Dendritic cell treated with granulocyte-macrophage colony-stimulating factor and Interleukin-4, amounts not matched to agents 40 ng/mL and 50 ng/mL, for 4 days (primary cell): ENCODE results near the gene JAZF1.

Experiments used
- H3K27ac Mint-ChIP-seq: one replicate; pipeline ENCODE4 v1.8.0; 2022; ENCODE audit warnings: mild to moderate bottlenecking, mixed read lengths
- H3K27me3 Mint-ChIP-seq: one replicate; pipeline ENCODE4 v1.8.0; 2022; ENCODE audit warnings: mild to moderate bottlenecking, mixed read lengths
- H3K36me3 Mint-ChIP-seq: one replicate; pipeline ENCODE4 v1.8.0; 2022; ENCODE audit warnings: low read depth, mixed read lengths
- H3K4me1 Mint-ChIP-seq: one replicate; pipeline ENCODE4 v1.8.0; 2022; ENCODE audit warnings: low read depth, mixed read lengths
- H3K4me3 Mint-ChIP-seq: one replicate; pipeline ENCODE4 v1.8.0; 2022; ENCODE audit warnings: mild to moderate bottlenecking, moderate library complexity, mixed read lengths
- H3K9me3 Mint-ChIP-seq: one replicate; pipeline ENCODE4 v1.8.0; 2022; ENCODE audit warnings: mixed read lengths
- intact Hi-C: fragments of 100-400 bp; cut with micrococcal nuclease; formaldehyde crosslinking; loops from one replicate; pipeline ENCODE4 v1.15.0; 2022

Gene JAZF1

GRCh38 chr7:28180364-28181147 is at the start of gene JAZF1:
JAZF1 (minus strand) TSS chr7:28180795.
- H3K9me3 Mint-ChIP-seq: no peaks in the 10 kb centered on the region
- peak within 1 kb of the TSS; percentile 82 for H3K27ac Mint-ChIP-seq
- peak within 1 kb of the TSS; percentile 87 for H3K4me3 Mint-ChIP-seq
- H3K36me3 Mint-ChIP-seq: no peaks in the 10 kb centered on the region
- no peaks in the 10 kb centered on the region for H3K27me3 Mint-ChIP-seq
- intact Hi-C loops: loop anchor here (10.0 kb wide), 1 partner anchor 94 kb away; no protein-coding TSS in a partner anchor
- peaks cover 36% of the 10 kb centered on the region for H3K4me1 Mint-ChIP-seq

GRCh38 chr7:28230261-28230660 is 49.7 kb upstream of the JAZF1 start:
- Mint-ChIP-seq H3K4me1 (peaks cover 10% of the 10 kb centered on the region), H3K27ac (no peak overlapping the region), H3K36me3 (no peaks in the 10 kb centered on the region), H3K9me3 (peaks cover 9% of the 10 kb centered on the region), H3K27me3 (no peaks in the 10 kb centered on the region), H3K4me3 (no peak overlapping the region)
- intact Hi-C loops: no loop called here

GRCh38 chr7:28228396-28228795 is 47.8 kb upstream of the JAZF1 start:
- intact Hi-C loops: no loop called here

GRCh38 chr7:28226003-28226402 is 45.4 kb upstream of the JAZF1 start:
- H3K9me3 Mint-ChIP-seq: no peaks in the 10 kb centered on the region

More at GRCh38 chr7:28228396-28228795, 47.8 kb upstream of the JAZF1 start:
- Mint-ChIP-seq H3K4me3 (no peak overlapping the region), H3K27me3 (peaks cover 2% of the 10 kb centered on the region), H3K4me1 (peaks cover 5% of the 10 kb centered on the region), H3K27ac (no peak overlapping the region), H3K9me3 (no peaks in the 10 kb centered on the region), H3K36me3 (no peaks in the 10 kb centered on the region)

GRCh38 chr7:28225576-28225975 is 45.0 kb upstream of the JAZF1 start:
- Mint-ChIP-seq H3K9me3 (no peaks in the 10 kb centered on the region), H3K27ac (no peak overlapping the region), H3K4me1 (no peaks in the 10 kb centered on the region), H3K36me3 (no peaks in the 10 kb centered on the region), H3K4me3 (no peak overlapping the region), H3K27me3 (peaks cover 2% of the 10 kb centered on the region)
- intact Hi-C loops: no loop called here

More at GRCh38 chr7:28226003-28226402, 45.4 kb upstream of the JAZF1 start:
- no peaks in the 10 kb centered on the region for H3K4me1 Mint-ChIP-seq
- intact Hi-C loops: no loop called here
- H3K27ac Mint-ChIP-seq: no peak overlapping the region
- H3K4me3 Mint-ChIP-seq: no peak overlapping the region
- peaks cover 2% of the 10 kb centered on the region for H3K27me3 Mint-ChIP-seq
- H3K36me3 Mint-ChIP-seq: no peaks in the 10 kb centered on the region

- Mint-ChIP-seq H3K36me3 (no peaks in the 10 kb centered on the region), H3K4me3 (no peak overlapping the region), H3K9me3 (no peaks in the 10 kb centered on the region), H3K27me3 (peaks cover 2% of the 10 kb centered on the region), H3K4me1 (no peaks in the 10 kb centered on the region), H3K27ac (no peak overlapping the region)
- intact Hi-C loops: no loop called here
Observed at GRCh38 chr7:28224675-28225074, 44.1 kb upstream of the JAZF1 start.

DNA sequence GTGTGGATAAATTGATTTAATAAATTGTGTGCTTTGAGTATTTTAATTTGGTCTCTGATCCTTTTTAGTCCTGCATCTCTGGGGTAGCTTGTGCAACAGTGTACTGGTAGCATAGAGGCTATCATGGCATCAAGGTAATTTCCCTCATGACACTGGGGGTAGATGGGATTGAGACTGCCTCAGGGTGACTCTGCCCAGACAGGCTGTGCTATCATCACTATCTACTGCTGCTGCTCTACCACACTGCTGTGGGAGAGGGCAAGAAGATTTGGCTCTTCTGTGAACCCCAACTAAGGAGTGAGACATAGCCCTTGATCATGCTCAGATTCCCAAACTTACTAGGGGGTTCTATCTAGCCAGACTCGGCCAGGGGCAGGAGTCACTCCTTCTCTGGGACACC is 43.6 kb upstream of the JAZF1 start:
- H3K27ac Mint-ChIP-seq: no peak overlapping the region
- H3K9me3 Mint-ChIP-seq: no peaks in the 10 kb centered on the region
- intact Hi-C loops: no loop called here
- no peaks in the 10 kb centered on the region for H3K36me3 Mint-ChIP-seq
- no peaks in the 10 kb centered on the region for H3K4me1 Mint-ChIP-seq
- H3K4me3 Mint-ChIP-seq: no peak overlapping the region
- peaks cover 2% of the 10 kb centered on the region for H3K27me3 Mint-ChIP-seq

DNA sequence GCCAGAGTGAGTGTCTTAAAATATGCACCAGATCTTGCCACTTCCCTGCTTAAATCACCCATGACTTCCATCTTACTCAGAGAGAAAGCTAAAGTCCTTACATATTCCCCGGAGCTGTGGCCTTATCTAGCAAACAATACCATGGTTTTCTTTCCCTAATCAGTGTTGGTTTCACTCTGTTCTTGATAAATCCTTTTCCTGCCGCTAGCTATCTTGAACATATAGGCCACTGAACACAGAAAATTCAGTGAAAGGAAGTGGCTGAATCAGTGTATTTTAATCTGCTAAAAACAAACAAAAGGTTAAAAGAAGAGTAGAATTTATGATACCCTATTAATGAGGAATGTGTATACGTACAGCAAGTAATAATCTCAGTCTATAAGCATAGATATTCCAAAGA is 42.0 kb upstream of the JAZF1 start:
- Mint-ChIP-seq H3K27ac (no peak overlapping the region), H3K36me3 (no peaks in the 10 kb centered on the region), H3K4me1 (no peaks in the 10 kb centered on the region), H3K27me3 (peaks cover 2% of the 10 kb centered on the region), H3K9me3 (no peaks in the 10 kb centered on the region), H3K4me3 (no peak overlapping the region)
- intact Hi-C loops: no loop called here

- no peaks in the 10 kb centered on the region for H3K4me1 Mint-ChIP-seq
- no peaks in the 10 kb centered on the region for H3K9me3 Mint-ChIP-seq
- no peaks in the 10 kb centered on the region for H3K36me3 Mint-ChIP-seq
- intact Hi-C loops: no loop called here
- no peak overlapping the region for H3K27ac Mint-ChIP-seq
- peaks cover 2% of the 10 kb centered on the region for H3K27me3 Mint-ChIP-seq
- H3K4me3 Mint-ChIP-seq: no peak overlapping the region
Observed at GRCh38 chr7:28219793-28220192, 39.2 kb upstream of the JAZF1 start.

DNA sequence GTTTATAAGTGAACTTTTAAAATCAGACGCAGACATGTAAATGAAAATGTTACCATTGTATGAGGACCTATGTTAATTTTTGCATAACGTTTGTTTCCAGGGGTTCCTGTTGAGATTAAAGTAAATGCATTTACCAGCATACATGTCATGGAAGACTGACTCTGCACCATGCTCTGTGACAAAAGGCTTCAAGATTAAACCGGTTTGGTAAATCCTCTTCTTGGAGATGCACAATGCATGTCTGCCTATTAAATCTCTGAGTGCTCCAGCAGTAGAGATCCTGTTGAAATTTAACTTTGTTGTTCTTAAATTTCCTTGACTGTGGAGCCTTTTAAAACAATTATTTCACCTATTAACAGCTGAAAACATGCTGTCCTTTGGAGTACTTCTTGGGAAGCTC is 36.5 kb upstream of the JAZF1 start:
- intact Hi-C loops: no loop called here
- Mint-ChIP-seq H3K4me1 (no peaks in the 10 kb centered on the region), H3K9me3 (no peaks in the 10 kb centered on the region), H3K27ac (no peak overlapping the region), H3K27me3 (no peaks in the 10 kb centered on the region), H3K36me3 (no peaks in the 10 kb centered on the region), H3K4me3 (no peak overlapping the region)

DNA sequence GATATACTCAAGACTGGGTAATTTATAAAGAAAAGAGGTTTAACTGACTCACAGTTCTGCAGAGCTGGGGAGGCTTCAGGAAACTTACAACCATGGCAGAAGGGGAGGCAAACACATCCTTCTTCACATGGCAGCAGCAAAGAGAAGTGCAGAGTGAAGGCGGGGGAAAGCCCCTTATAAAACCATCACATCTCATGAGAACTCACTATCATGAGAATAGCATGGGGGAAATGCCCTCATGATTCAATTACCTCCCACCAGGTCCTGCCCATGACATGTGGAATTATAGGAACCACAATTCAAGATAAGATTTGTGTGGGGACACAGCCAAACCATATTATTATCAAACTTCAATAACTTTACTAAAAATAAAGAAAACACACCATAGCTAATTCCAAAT is 30.4 kb upstream of the JAZF1 start:
- no peak overlapping the region for H3K4me3 Mint-ChIP-seq
- no peak overlapping the region for H3K27ac Mint-ChIP-seq
- no peaks in the 10 kb centered on the region for H3K36me3 Mint-ChIP-seq
- H3K27me3 Mint-ChIP-seq: no peaks in the 10 kb centered on the region
- peaks cover 14% of the 10 kb centered on the region for H3K4me1 Mint-ChIP-seq
- intact Hi-C loops: no loop called here
- H3K9me3 Mint-ChIP-seq: peaks cover 8% of the 10 kb centered on the region

DNA sequence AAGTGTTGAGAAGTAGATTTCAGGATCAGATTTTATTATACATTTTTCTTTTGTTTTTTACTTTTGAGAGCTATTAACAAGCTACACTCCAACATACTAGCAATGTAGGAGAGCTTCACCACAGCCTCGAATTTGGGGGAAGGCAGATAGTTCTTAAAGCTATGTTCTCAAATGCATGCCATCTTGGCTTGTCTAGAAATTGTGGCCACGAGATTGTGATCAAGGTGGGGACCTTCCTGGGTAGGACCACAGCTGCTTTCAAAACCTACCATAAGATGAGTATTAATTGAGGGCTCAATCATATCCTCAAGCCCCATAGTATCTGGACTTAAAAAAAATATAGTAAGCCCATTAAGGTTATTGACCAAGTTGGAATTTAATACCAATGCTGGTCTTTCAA is 27.9 kb upstream of the JAZF1 start:
- Mint-ChIP-seq H3K4me1 (peaks cover 14% of the 10 kb centered on the region), H3K36me3 (no peaks in the 10 kb centered on the region), H3K9me3 (peaks cover 8% of the 10 kb centered on the region), H3K27me3 (no peaks in the 10 kb centered on the region), H3K27ac (no peak overlapping the region), H3K4me3 (no peak overlapping the region)
- intact Hi-C loops: loop anchor here (5.0 kb wide), 1 partner anchor 49 kb away; no protein-coding TSS in a partner anchor

- H3K4me3 Mint-ChIP-seq: no peak overlapping the region
- peaks cover 14% of the 10 kb centered on the region for H3K4me1 Mint-ChIP-seq
- H3K27me3 Mint-ChIP-seq: no peaks in the 10 kb centered on the region
Observed at GRCh38 chr7:28207486-28208158, 27.0 kb upstream of the JAZF1 start.

DNA sequence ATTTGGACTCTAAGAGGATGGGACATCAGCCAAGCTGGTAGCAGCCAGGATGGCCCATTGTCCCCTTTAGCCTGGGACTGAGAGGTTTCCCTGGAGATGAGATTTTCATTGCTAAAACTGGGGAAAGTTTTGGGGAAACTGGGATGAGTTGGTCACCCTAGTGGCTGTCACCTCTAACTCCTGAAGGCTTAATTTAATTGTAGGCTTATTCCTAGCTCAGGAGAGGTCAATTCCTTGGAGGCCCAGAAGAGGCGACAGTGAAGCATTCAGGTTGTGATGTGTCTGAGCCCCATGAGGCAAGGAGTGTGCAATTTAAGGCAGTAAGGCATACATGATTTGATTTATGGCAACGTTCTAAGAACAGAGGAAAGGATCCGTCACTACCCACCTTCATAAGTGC is 24.9 kb upstream of the JAZF1 start:
- no peak overlapping the region for H3K4me3 Mint-ChIP-seq

More at GRCh38 chr7:28207486-28208158, 27.0 kb upstream of the JAZF1 start:
- Mint-ChIP-seq H3K27ac (no peak overlapping the region), H3K36me3 (no peaks in the 10 kb centered on the region), H3K9me3 (peaks cover 8% of the 10 kb centered on the region)
- intact Hi-C loops: loop anchor here (5.0 kb wide), 1 partner anchor 50 kb away; no protein-coding TSS in a partner anchor

More for the DNA sequence above, 24.9 kb upstream of the JAZF1 start:
- H3K4me1 Mint-ChIP-seq: peaks cover 14% of the 10 kb centered on the region
- H3K9me3 Mint-ChIP-seq: peaks cover 8% of the 10 kb centered on the region
- intact Hi-C loops: loop anchor here (5.0 kb wide), 1 partner anchor 52 kb away; no protein-coding TSS in a partner anchor
- no peaks in the 10 kb centered on the region for H3K27me3 Mint-ChIP-seq
- H3K27ac Mint-ChIP-seq: no peak overlapping the region
- no peaks in the 10 kb centered on the region for H3K36me3 Mint-ChIP-seq
